Progenitor cell of endocrine pancreas (in vitro differentiated cells): ENCODE data around the gene SGPL1. TPM values are rescaled to one million over a fixed set of nuclear protein-coding genes. Genes with fewer than 3 reads are reported as not detected.

ENCODE experiments used
- DNase-seq: peaks from one replicate; pipeline ENCODE4 v3.0.0; 2021; ENCODE audit warnings: low spot score; ENCODE audit not compliant: unreplicated experiment
- H3K27ac Mint-ChIP-seq: 2 replicates; pipeline ENCODE4 v1.8.0; 2021; ENCODE audit warnings: mild to moderate bottlenecking, moderate library complexity, mixed read lengths
- H3K27me3 Mint-ChIP-seq: 2 replicates; pipeline ENCODE4 v1.8.0; 2021; ENCODE audit warnings: mixed read lengths
- H3K36me3 Mint-ChIP-seq: 2 replicates; pipeline ENCODE4 v1.8.0; 2022; ENCODE audit warnings: mixed read lengths; ENCODE audit not compliant: insufficient read depth
- H3K4me1 Mint-ChIP-seq: 2 replicates; pipeline ENCODE4 v1.8.0; 2021; ENCODE audit warnings: low read depth, mixed read lengths
- H3K4me3 Mint-ChIP-seq: 2 replicates; pipeline ENCODE4 v1.8.0; 2021; ENCODE audit warnings: low read depth, mild to moderate bottlenecking, moderate library complexity, mixed read lengths
- H3K9me3 Mint-ChIP-seq: 2 replicates; pipeline ENCODE4 v1.8.0; 2021; ENCODE audit warnings: low read depth, mixed read lengths
- CTCF ChIP-seq: fragments of 200-600 bp; sonication (generic); IDR thresholded peaks from one replicate; pipeline ENCODE4 v1.5.0; 2021; ENCODE audit warnings: antibody characterized with exemption, mild to moderate bottlenecking; ENCODE audit not compliant: unreplicated experiment
- total RNA-seq: library from RNA; stranded (reverse); gene quantifications from 2 replicates; pipeline ENCODE4 v1.2.1, GENCODE V29; 2021

SGPL1 gene
- total RNA-seq, 1 donor from 2014 or later, result 82.1 TPM

- H3K36me3 Mint-ChIP-seq, result no peaks in the 10 kb centered on the region
- no peak overlapping the region for H3K4me3 Mint-ChIP-seq
- TF ChIP-seq CTCF, result no peak
- no peak for DNase-seq
- peaks cover 4% of the 10 kb centered on the region for H3K9me3 Mint-ChIP-seq
- H3K4me1 Mint-ChIP-seq, result peaks cover 16% of the 10 kb centered on the region
- H3K27me3 Mint-ChIP-seq, result no peaks in the 10 kb centered on the region
- peak overlapping the region; percentile 16 for H3K27ac Mint-ChIP-seq
Measured at GRCh38 chr10:70892631-70893030, 76.9 kb downstream of the SGPL1 start.

DNA sequence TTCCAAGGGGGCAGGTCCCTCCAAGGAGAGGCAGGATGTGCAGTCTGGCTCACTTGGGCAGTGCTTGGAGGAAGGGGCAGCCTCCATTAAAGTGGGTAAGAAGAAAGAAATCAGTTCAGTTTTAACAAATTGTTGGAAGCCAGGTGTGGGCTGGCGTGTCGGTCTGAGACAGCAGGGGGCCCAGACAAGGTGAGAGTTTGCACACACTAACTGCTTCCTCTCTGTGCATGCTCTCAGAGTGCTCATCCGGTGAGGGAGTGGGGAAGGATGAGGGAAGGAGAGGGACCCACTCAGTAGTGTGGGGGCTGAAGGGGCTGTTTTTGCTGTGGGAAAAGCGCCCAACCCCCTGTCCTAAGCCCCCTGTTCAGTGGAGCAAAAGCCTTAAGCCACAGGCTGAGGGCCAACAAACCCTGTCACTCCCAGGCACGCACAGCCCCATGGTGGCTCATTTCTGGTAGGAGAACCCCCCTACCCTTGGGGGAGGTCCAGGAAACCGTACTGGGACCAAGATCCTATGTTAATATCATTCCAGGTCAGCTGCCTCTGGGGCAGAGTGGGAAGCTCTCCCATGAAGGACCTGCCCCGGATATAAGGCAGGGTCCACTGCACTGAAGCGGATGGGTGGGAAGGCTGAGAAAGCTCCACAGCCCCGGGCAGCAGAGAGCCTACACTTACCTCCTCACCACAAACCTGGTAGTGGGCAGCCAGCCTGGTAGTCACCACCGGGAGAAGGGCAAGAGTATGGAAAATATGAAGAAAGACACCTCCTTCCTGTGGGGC lies 77.7 kb downstream of the SGPL1 start:
- Mint-ChIP-seq H3K4me1 (peaks cover 15% of the 10 kb centered on the region), H3K9me3 (peaks cover 4% of the 10 kb centered on the region), H3K36me3 (no peaks in the 10 kb centered on the region), H3K27me3 (no peaks in the 10 kb centered on the region), H3K27ac (no peak overlapping the region), H3K4me3 (no peak overlapping the region)
- DNase-seq, result no peak
- TF ChIP-seq CTCF, result peak; percentile 30

DNA sequence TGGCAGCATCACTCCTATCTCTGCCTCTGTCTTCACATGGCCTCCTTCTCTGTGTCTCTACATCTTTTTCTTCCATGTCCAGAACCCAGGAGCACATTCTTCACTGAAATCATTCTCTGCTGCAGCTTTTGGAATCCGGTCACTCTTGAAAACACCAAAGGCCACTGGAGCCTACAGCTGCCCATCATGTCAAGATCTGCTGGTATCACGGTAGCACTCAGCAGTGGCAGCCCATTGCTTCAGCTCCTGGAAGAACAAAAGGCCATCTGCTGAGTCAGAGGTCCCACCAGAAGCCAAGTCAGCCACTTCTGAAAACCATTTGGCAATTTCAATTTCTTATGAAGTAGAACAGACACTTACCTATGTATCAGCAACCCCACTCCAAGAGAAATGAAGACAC lies 78.7 kb downstream of the SGPL1 start:
- H3K4me3 Mint-ChIP-seq, result no peak overlapping the region

DNA sequence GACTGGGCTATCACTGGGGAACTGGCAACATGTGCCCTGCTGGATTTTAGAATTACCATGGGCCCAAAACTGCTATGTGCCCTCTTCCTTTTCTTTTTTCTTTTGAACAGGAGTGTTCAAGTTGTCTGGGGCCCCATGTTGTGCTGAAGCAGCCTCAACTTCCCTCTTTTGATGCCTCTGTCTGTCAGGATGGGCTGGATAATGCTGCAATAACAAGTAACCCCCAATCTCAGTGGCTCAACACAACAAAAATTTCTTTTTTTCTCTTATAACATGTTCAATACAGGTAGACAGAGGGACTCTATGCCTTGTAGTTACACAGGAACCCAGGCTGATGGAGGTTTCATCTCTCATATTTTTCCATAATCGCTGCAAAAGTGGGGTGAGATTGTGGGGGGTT lies 80.8 kb downstream of the SGPL1 start:
- no peak for TF ChIP-seq CTCF
- no peaks in the 10 kb centered on the region for H3K36me3 Mint-ChIP-seq
- peaks cover 5% of the 10 kb centered on the region for H3K4me1 Mint-ChIP-seq
- no peak overlapping the region for H3K27ac Mint-ChIP-seq
- DNase-seq, result no peak
- H3K9me3 Mint-ChIP-seq, result peaks cover 4% of the 10 kb centered on the region
- peaks cover 20% of the 10 kb centered on the region for H3K27me3 Mint-ChIP-seq
- no peak overlapping the region for H3K4me3 Mint-ChIP-seq

More for the DNA sequence above, 78.7 kb downstream of the SGPL1 start:
- DNase-seq, result no peak
- no peaks in the 10 kb centered on the region for H3K36me3 Mint-ChIP-seq
- peaks cover 13% of the 10 kb centered on the region for H3K4me1 Mint-ChIP-seq
- no peak for TF ChIP-seq CTCF
- no peak overlapping the region for H3K27ac Mint-ChIP-seq
- peaks cover 4% of the 10 kb centered on the region for H3K9me3 Mint-ChIP-seq
- H3K27me3 Mint-ChIP-seq, result peaks cover 2% of the 10 kb centered on the region

GRCh38 chr10:70898687-70899086 lies 82.9 kb downstream of the SGPL1 start:
- peaks cover 20% of the 10 kb centered on the region for H3K27me3 Mint-ChIP-seq
- H3K4me1 Mint-ChIP-seq, result peaks cover 2% of the 10 kb centered on the region
- no peaks in the 10 kb centered on the region for H3K36me3 Mint-ChIP-seq
- peaks cover 4% of the 10 kb centered on the region for H3K9me3 Mint-ChIP-seq
- no peak for DNase-seq
- H3K4me3 Mint-ChIP-seq, result no peak overlapping the region
- TF ChIP-seq CTCF, result no peak
- no peak overlapping the region for H3K27ac Mint-ChIP-seq
